Liver (tissue), 9 donors: Measurements from ENCODE around the gene DHX35. TPM values are rescaled to one million over a fixed set of nuclear protein-coding genes. Genes with fewer than 3 reads are reported as not detected.

Source experiments
- DNase-seq: peaks from one replicate; pipeline ENCODE4 v3.0.0-alpha.2; 2017; ENCODE audit warnings: low spot score
- H3K27ac ChIP-seq, 2 donors: one replicate each; pipeline ENCODE4 v1.7.0; 2013; ENCODE audit warnings: inconsistent platforms in 2 of 2, low read length in 2 of 2, control low read depth in 1 of 2, low read depth in 1 of 2, mild to moderate bottlenecking in 1 of 2
- H3K27me3 ChIP-seq, 4 donors: one replicate each; pipeline versions ENCODE4 v1.6.1 to v1.7.0; 2013; ENCODE audit warnings: low read length in 3 of 4, inconsistent platforms in 1 of 4, mild to moderate bottlenecking in 1 of 4, moderate library complexity in 1 of 4; ENCODE audit not compliant: control insufficient read depth in 4 of 4, insufficient read depth in 4 of 4
- H3K36me3 ChIP-seq, 4 donors: one replicate each; pipeline versions ENCODE4 v1.6.1 to v1.7.0; 2013; ENCODE audit warnings: low read length in 3 of 4, mild to moderate bottlenecking in 3 of 4, low read depth in 1 of 4, moderate library complexity in 1 of 4; ENCODE audit not compliant: control insufficient read depth in 4 of 4, insufficient read depth in 3 of 4
- H3K4me1 ChIP-seq, 4 donors: one replicate each; pipeline versions ENCODE4 v1.6.1 to v1.7.0; 2013; ENCODE audit warnings: low read length in 3 of 4, mild to moderate bottlenecking in 3 of 4, moderate library complexity in 1 of 4; ENCODE audit not compliant: control insufficient read depth in 4 of 4, insufficient read depth in 4 of 4
- H3K4me3 ChIP-seq, 3 donors: one replicate each; pipeline versions ENCODE4 v1.6.1 to v1.7.0; 2013; ENCODE audit warnings: low read length in 3 of 3, control low read depth in 1 of 3, low read depth in 1 of 3, mild to moderate bottlenecking in 1 of 3
- H3K9ac ChIP-seq, 2 donors: one replicate each; pipeline ENCODE4 v1.7.0; 2013; ENCODE audit warnings: low read length in 2 of 2, mild to moderate bottlenecking in 2 of 2, moderate library complexity in 2 of 2, control low read depth in 1 of 2, low read depth in 1 of 2
- H3K9me3 ChIP-seq, 4 donors: one replicate each; pipeline versions ENCODE4 v1.6.1 to v1.7.0; 2013; ENCODE audit warnings: low read length in 3 of 4; ENCODE audit not compliant: control insufficient read depth in 4 of 4
- ATF3 ChIP-seq: IDR thresholded peaks from 2 replicates; pipeline ENCODE4 v1.6.1; 2016; ENCODE audit warnings: antibody characterized with exemption
- CTCF ChIP-seq: fragments of 150-350 bp; IDR thresholded peaks from 2 replicates; pipeline ENCODE4 v1.5.1; 2017; ENCODE audit warnings: improper control_type of control experiment, low read depth, low read length; ENCODE audit not compliant: missing input control
- EGR1 ChIP-seq, 2 donors: IDR thresholded peaks; 2 replicates each; pipeline ENCODE4 v1.6.1; 2016 to 2018; ENCODE audit warnings: antibody characterized with exemption in 2 of 2, low read depth in 2 of 2
- FOXA1 ChIP-seq: IDR thresholded peaks from 2 replicates; pipeline ENCODE4 v1.6.1; 2016; ENCODE audit warnings: antibody characterized with exemption
- FOXA2 ChIP-seq: IDR thresholded peaks from 2 replicates; pipeline ENCODE4 v1.6.1; 2016; ENCODE audit warnings: antibody characterized with exemption
- GABPA ChIP-seq, 2 donors: IDR thresholded peaks in 1 of 2; conservative IDR thresholded peaks in 1 of 2; 2 replicates each; pipeline ENCODE4 v1.6.1; 2016; ENCODE audit warnings: antibody characterized with exemption in 2 of 2, mild to moderate bottlenecking in 1 of 2, moderate library complexity in 1 of 2
- HNF4A ChIP-seq, 2 donors: conservative IDR thresholded peaks; 2 replicates each; pipeline ENCODE4 v1.6.1; 2016; ENCODE audit warnings: antibody characterized with exemption in 2 of 2, mild to moderate bottlenecking in 2 of 2
- HNF4G ChIP-seq: IDR thresholded peaks from 2 replicates; pipeline ENCODE4 v1.6.1; 2016; ENCODE audit warnings: antibody characterized with exemption
- JUND ChIP-seq, 2 donors: IDR thresholded peaks; 2 replicates each; pipeline ENCODE4 v1.6.1; 2016; ENCODE audit warnings: antibody characterized with exemption in 2 of 2
- MAX ChIP-seq: IDR thresholded peaks from 2 replicates; pipeline ENCODE4 v1.6.1; 2016; ENCODE audit warnings: antibody characterized with exemption
- NR2F2 ChIP-seq: IDR thresholded peaks from 2 replicates; pipeline ENCODE4 v1.6.1; 2016; ENCODE audit warnings: antibody characterized with exemption
- RAD21 ChIP-seq, 2 donors: IDR thresholded peaks; 2 replicates each; pipeline ENCODE4 v1.6.1; 2016; ENCODE audit warnings: antibody characterized with exemption in 2 of 2, mild to moderate bottlenecking in 2 of 2
- REST ChIP-seq: IDR thresholded peaks from 2 replicates; pipeline ENCODE4 v1.6.1; 2016; ENCODE audit warnings: antibody characterized with exemption, mild to moderate bottlenecking
- RXRA ChIP-seq, 2 donors: IDR thresholded peaks; 2 replicates each; pipeline ENCODE4 v1.6.1; 2017 to 2018; ENCODE audit warnings: antibody characterized with exemption in 2 of 2, mild to moderate bottlenecking in 1 of 2
- SP1 ChIP-seq: IDR thresholded peaks from 2 replicates; pipeline ENCODE4 v1.6.1; 2018; ENCODE audit warnings: antibody characterized with exemption, mild to moderate bottlenecking
- TAF1 ChIP-seq: conservative IDR thresholded peaks from 2 replicates; pipeline ENCODE4 v1.6.1; 2016; ENCODE audit warnings: antibody characterized with exemption, mild to moderate bottlenecking
- YY1 ChIP-seq: IDR thresholded peaks from 2 replicates; pipeline ENCODE4 v1.6.1; 2016; ENCODE audit warnings: antibody characterized with exemption, mild to moderate bottlenecking
- ZBTB33 ChIP-seq: IDR thresholded peaks from 2 replicates; pipeline ENCODE4 v1.6.1; 2016; ENCODE audit warnings: antibody characterized with exemption
- WGBS: extraction: QIAGEN DNeasy Blood & Tissue Kit; methylation state at CpG from one replicate; pipeline ENCODE4 v1.1.7; 2013; 5-methylcytosine and 5-hydroxymethylcytosine counted together
- polyA plus RNA-seq, 2 donors: library from polyadenylated mRNA; stranded (reverse) in 1 of 2; unstranded in 1 of 2; fragments of 200-250 nt in 1 of 2; fragments of >200 nt in 1 of 2; fragmentation: Nextera tagmentation in 1 of 2; extraction: Ambion mirVana in 1 of 2; gene quantifications; one replicate each; pipeline versions ENCODE4 v1.2.1 to v1.2.3, GENCODE V29; 2013 to 2015
- total RNA-seq, 2 donors: library from RNA; depleted of rRNA; stranded (reverse); fragments of >200 nt; gene quantifications; one replicate each; pipeline ENCODE4 v1.2.3, GENCODE V29; 2014
- donor health status: healthy.
- donor health status: healthy.
- donor health status: healthy.
- donor health status: healthy.
- donor health status: healthy.

Gene DHX35
- total and polyA plus RNA-seq, 4 donors, result 2.7 to 10.6 (median 4.8) TPM

GRCh38 chr20:38947931-38948362, 14.2 kb upstream of the DHX35 start:
- no peak overlapping the region for H3K4me3 ChIP-seq
- peaks cover 0 to 3% (median under 1%) of the 10 kb centered on the region in 4 donors for H3K36me3 ChIP-seq
- TF ChIP-seq CTCF (no peak), GABPA (IDR thresholded peaks at IDR 0.05 in 1 of 2, conservative IDR thresholded peaks at IDR 0.05 in 1 of 2) (no peak), JUND (IDR thresholded peaks at IDR 0.05) (no peak)
- no peaks in the 10 kb centered on the region for H3K27me3 ChIP-seq
- peak; percentile 53 for DNase-seq
- H3K27ac ChIP-seq, result no peak overlapping the region
- H3K9me3 ChIP-seq, result no peaks in the 10 kb centered on the region
- no peaks in the 10 kb centered on the region for H3K4me1 ChIP-seq
- H3K9ac ChIP-seq, result no peak overlapping the region
- 87% methylated on average over 7 of the region's 7 CpGs for WGBS

GRCh38 chr20:38950254-38950653, 11.9 kb upstream of the DHX35 start:
- peaks cover 0 to 8% (median 4%) of the 10 kb centered on the region in 4 donors for H3K4me1 ChIP-seq
- peaks cover 0 to 3% (median under 1%) of the 10 kb centered on the region in 4 donors for H3K36me3 ChIP-seq
- H3K27me3 ChIP-seq, result no peaks in the 10 kb centered on the region
- H3K9ac ChIP-seq, result no peak overlapping the region
- no peak for DNase-seq
- no peak overlapping the region for H3K27ac ChIP-seq
- H3K4me3 ChIP-seq, result no peak overlapping the region
- TF ChIP-seq FOXA1 (no peak), HNF4A (conservative IDR thresholded peaks at IDR 0.05) (no peak), RXRA (IDR thresholded peaks at IDR 0.05) (no peak), YY1 (no peak), FOXA2 (no peak), REST (no peak), NR2F2 (no peak), MAX (no peak), HNF4G (no peak), TAF1 (no peak), ZBTB33 (no peak), JUND (IDR thresholded peaks at IDR 0.05) (no peak), SP1 (no peak), GABPA (IDR thresholded peaks at IDR 0.05 in 1 of 2, conservative IDR thresholded peaks at IDR 0.05 in 1 of 2) (no peak), ATF3 (no peak), EGR1 (IDR thresholded peaks at IDR 0.05; ENCODE audit: low read depth in 2 of 2) (no peak), RAD21 (IDR thresholded peaks at IDR 0.05) (no peak), CTCF (no peak)
- WGBS, result 98% methylated on average over 2 of the region's 2 CpGs
- no peaks in the 10 kb centered on the region for H3K9me3 ChIP-seq
